ENCODE data around the gene SLC39A11.
"Not testable (repeated sequence)": the region's sequence is repeated elsewhere in the genome, so short reads cannot be mapped to it uniquely, and the experiment has no call there.

Gene SLC39A11

DNA sequence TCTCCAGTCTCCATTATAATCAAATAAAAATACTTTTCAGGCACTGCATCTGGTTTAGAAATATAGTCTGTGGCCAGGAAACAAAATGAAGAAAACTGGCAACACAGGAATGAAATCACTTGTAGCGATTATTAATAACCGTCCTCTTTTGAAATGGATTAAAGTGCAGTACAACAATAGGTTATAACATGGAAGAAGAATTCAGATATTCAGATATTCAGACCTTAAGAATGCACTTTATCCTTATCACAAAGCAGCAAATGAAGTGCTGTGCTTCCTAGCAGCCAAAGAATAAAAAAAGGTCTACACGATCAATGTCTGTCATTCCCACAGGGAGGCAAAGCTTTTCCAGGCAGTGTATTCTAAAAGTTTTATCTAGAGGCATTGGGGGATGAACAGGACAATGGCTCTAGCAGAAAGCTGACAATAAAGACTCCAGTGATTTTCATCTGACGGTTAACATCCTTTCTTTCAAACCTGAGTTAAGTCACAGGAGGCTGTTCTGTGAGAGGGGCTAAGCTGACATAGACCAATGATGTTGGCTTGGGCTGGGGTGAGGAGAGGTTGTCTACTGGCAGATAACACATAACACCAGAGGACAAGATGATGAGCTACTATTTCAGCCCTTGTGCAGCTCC lies 259.2 kb downstream of the SLC39A11 start:
- Histone ChIP-seq H3K27ac (ENCODE audit: low read depth, low read length, severe bottlenecking) (no peak overlapping the region), H3K9me3 (ENCODE audit: control insufficient read depth, low read length) (no peaks in the 10 kb centered on the region), H3K36me3 (ENCODE audit: control insufficient read depth, insufficient read depth, low read length) (no peaks in the 10 kb centered on the region), H3K4me1 (ENCODE audit: control insufficient read depth, insufficient read depth, low read length, poor library complexity, severe bottlenecking) (no peaks in the 10 kb centered on the region), H3K4me3 (ENCODE audit: extremely low read depth, insufficient read depth, low read length, poor library complexity, severe bottlenecking) (no peak overlapping the region)
- 94 to 100% methylated on average over 1 to 2 of the region's 4 CpGs for WGBS, 2 experiments (ENCODE audit: insufficient coverage in 2 of 2)

DNA sequence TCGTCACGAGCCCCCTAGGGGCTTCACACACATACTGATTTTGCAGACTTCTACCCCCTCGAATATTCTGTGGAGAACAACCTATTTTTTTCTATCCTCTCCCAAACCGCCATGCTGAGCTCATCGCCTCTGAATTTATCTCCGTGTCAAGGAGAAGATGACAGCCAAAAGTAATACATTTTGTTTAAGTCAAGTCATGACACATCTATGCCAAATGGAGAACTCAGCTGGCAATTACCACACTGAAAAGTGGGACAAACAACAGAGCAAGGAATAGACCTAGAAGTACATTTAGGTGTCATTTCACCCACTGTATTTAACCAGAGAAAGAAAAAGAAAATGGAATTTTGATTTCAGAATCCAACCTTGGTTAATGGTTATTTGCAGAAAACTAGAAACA lies 260.2 kb downstream of the SLC39A11 start:
- Histone ChIP-seq H3K36me3 (ENCODE audit: control insufficient read depth, insufficient read depth, low read length) (no peaks in the 10 kb centered on the region), H3K27ac (ENCODE audit: low read depth, low read length, severe bottlenecking) (no peak overlapping the region), H3K4me1 (ENCODE audit: control insufficient read depth, insufficient read depth, low read length, poor library complexity, severe bottlenecking) (no peaks in the 10 kb centered on the region), H3K9me3 (ENCODE audit: control insufficient read depth, low read length) (no peaks in the 10 kb centered on the region), H3K4me3 (ENCODE audit: extremely low read depth, insufficient read depth, low read length, poor library complexity, severe bottlenecking) (no peak overlapping the region)
- 84 to 91% methylated on average over 6 of the region's 6 CpGs for WGBS, 2 experiments (ENCODE audit: insufficient coverage in 2 of 2)

DNA sequence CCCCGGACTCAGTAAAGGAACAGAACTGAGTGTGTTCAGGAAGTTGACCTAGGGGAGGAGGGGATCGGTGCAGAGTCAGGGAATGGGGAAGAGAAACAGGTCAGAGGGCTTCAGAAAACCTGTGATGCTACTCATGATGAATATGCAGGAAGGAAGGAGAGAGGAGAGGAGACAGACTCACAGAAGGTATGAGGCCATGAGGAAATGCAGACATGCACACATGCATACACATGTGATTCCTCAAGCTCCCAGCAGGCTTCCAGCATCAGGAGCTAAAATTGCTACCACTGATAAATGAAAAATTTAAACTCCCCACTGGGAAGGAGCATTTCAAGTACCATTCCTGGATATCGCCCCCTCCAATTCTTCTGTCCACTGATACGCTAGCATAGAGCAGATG lies 262.6 kb downstream of the SLC39A11 start:
- Histone ChIP-seq H3K27ac (ENCODE audit: low read depth, low read length, severe bottlenecking) (no peak overlapping the region), H3K9me3 (ENCODE audit: control insufficient read depth, low read length) (peaks cover 12% of the 10 kb centered on the region), H3K36me3 (ENCODE audit: control insufficient read depth, insufficient read depth, low read length) (no peaks in the 10 kb centered on the region), H3K4me1 (ENCODE audit: control insufficient read depth, insufficient read depth, low read length, poor library complexity, severe bottlenecking) (no peaks in the 10 kb centered on the region), H3K4me3 (ENCODE audit: extremely low read depth, insufficient read depth, low read length, poor library complexity, severe bottlenecking) (no peak overlapping the region)
- 89 to 100% methylated on average over 2 to 3 of the region's 4 CpGs for WGBS, 2 experiments (ENCODE audit: insufficient coverage in 2 of 2)

DNA sequence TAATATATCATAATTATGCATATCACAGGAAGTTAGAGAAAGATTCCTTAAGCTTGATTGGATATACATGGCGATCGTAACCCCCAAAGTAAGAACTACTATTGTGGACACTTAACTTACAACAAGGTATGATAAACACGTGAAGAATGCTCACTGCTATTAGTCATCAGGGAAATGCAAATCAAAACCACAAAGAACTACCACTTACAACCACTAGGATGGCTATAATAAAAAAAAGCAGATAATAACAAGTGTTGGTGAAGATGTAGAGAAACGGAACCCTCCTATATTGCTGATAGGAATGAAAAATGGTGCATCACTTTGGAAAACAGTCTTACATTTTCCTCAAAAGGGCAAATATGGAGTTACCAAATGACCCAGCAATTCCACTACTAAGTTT lies 265.9 kb downstream of the SLC39A11 start:
- no peaks in the 10 kb centered on the region for H3K36me3 ChIP-seq (ENCODE audit: control insufficient read depth, insufficient read depth, low read length)
- H3K9me3 ChIP-seq (ENCODE audit: control insufficient read depth, low read length) = peaks cover 12% of the 10 kb centered on the region
- H3K27ac ChIP-seq (ENCODE audit: low read depth, low read length, severe bottlenecking) = no peak overlapping the region
- WGBS, 2 experiments (ENCODE audit: insufficient coverage in 2 of 2) = no CpG with 5 or more reads among the region's 4 CpGs
- H3K4me1 ChIP-seq (ENCODE audit: control insufficient read depth, insufficient read depth, low read length, poor library complexity, severe bottlenecking) = no peaks in the 10 kb centered on the region
- H3K4me3 ChIP-seq (ENCODE audit: extremely low read depth, insufficient read depth, low read length, poor library complexity, severe bottlenecking) = no peak overlapping the region

DNA sequence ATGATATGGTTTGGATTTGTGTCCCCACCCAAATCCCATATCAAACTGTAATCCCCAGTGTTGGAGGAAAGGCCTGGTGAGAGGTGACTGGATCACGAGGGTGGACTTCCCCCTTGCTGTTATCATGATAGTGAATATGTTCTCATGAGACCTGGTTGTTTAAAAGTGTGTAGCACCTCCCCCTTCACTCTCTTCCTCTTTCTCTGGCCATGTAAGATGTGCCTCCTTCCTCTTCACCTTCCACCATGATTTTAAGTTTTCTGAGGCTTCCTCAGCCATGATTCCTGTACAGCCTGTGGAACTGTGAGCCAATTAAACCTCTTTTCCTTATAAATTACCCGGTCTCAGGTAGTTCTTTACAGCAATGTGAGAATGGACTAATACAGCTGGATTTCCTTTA lies 266.4 kb downstream of the SLC39A11 start:
- H3K4me1 ChIP-seq (ENCODE audit: control insufficient read depth, insufficient read depth, low read length, poor library complexity, severe bottlenecking); H3K27ac ChIP-seq (ENCODE audit: low read depth, low read length, severe bottlenecking); H3K4me3 ChIP-seq (ENCODE audit: extremely low read depth, insufficient read depth, low read length, poor library complexity, severe bottlenecking); H3K36me3 ChIP-seq (ENCODE audit: control insufficient read depth, insufficient read depth, low read length): not testable (repeated sequence)
- H3K9me3 ChIP-seq (ENCODE audit: control insufficient read depth, low read length) = peaks cover 12% of the 10 kb centered on the region
- WGBS, 2 experiments (ENCODE audit: insufficient coverage in 2 of 2) = no CpG with 5 or more reads among the region's 2 CpGs

DNA sequence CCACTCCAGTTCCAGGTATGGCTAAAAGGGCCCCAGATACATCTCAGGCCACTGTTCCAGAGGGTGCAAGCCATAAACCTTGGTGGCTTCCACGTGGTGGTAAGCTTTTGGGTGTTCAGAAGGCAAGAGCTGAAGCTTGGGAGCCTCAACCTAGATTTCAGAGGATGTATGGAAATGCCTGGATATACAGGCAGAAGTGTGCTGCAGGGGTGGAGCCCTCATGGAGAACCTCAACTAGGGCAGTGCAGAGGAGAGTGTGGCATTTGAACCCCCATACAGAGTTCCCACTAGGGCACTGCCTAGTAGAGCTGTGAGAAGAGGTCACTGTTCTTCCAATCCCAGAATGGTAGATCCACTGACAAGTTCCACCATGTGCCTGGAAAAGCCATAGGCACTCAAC lies 267.3 kb downstream of the SLC39A11 start:
- H3K4me1 ChIP-seq (ENCODE audit: control insufficient read depth, insufficient read depth, low read length, poor library complexity, severe bottlenecking) = no peaks in the 10 kb centered on the region
- 42 to 63% methylated on average over 1 of the region's 1 CpG for WGBS, 2 experiments (ENCODE audit: insufficient coverage in 2 of 2)
- H3K4me3 ChIP-seq (ENCODE audit: extremely low read depth, insufficient read depth, low read length, poor library complexity, severe bottlenecking) = no peak overlapping the region
- H3K36me3 ChIP-seq (ENCODE audit: control insufficient read depth, insufficient read depth, low read length) = no peaks in the 10 kb centered on the region
- H3K27ac ChIP-seq (ENCODE audit: low read depth, low read length, severe bottlenecking) = no peak overlapping the region
- H3K9me3 ChIP-seq (ENCODE audit: control insufficient read depth, low read length) = peaks cover 12% of the 10 kb centered on the region

DNA sequence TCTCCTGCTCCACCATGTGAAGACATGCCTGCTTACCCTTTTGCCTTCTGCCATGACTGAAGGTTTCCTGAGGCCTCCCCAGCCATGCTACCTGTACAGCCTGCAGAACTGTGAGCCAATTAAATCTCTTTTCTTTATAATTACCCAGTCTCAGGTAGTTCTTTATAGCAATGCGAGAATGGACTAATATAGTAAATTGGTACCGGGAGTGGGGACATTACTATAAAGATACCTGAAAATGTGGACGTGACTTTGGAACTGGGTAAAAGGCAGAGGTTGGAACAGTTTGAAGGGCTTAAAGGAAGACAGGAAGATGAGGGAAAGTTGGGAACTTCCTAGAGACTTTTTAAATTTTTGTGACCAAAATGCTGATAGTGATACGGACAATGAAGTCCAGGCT lies 268.2 kb downstream of the SLC39A11 start:
- H3K4me3 ChIP-seq (ENCODE audit: extremely low read depth, insufficient read depth, low read length, poor library complexity, severe bottlenecking); H3K4me1 ChIP-seq (ENCODE audit: control insufficient read depth, insufficient read depth, low read length, poor library complexity, severe bottlenecking); H3K27ac ChIP-seq (ENCODE audit: low read depth, low read length, severe bottlenecking); H3K36me3 ChIP-seq (ENCODE audit: control insufficient read depth, insufficient read depth, low read length): not testable (repeated sequence)
- 93 to 100% methylated on average over 1 to 3 of the region's 4 CpGs for WGBS, 2 experiments (ENCODE audit: insufficient coverage in 2 of 2)
- H3K9me3 ChIP-seq (ENCODE audit: control insufficient read depth, low read length) = peaks cover 12% of the 10 kb centered on the region

DNA sequence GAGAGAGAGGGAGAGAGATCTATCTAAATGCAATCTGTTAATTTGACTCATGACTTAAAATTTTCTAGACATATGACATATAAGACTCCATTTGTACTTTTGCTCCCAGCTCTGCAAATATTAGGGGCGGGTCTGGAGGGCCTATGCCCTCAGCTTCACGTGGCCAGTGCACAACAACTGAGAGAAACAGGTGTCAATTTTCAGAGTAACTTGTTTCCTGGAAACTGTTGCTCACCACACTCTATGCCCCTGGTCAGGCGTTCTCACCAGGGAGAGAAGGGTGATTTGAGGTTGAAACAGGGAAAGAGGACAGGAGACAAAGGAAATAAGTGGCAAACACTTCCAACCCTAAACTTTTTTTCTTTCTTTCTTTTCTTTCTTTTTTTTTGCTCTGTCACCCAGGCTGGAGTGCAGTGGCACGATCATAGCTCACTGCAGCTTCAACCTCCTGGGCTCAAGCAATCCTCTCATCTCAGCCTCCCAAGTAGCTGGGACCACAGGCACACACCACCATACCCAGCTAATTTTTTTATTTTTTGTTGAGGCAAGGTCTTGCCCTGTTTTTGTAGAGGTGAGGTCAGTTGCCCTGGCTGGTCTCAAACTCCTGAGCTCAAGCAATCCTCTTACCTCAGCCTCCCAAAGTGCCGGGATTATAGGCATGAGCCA lies 270.0 kb downstream of the SLC39A11 start:
- no peaks in the 10 kb centered on the region for H3K4me1 ChIP-seq (ENCODE audit: control insufficient read depth, insufficient read depth, low read length, poor library complexity, severe bottlenecking)
- H3K27ac ChIP-seq (ENCODE audit: low read depth, low read length, severe bottlenecking) = no peak overlapping the region
- no CpG with 5 or more reads among the region's 5 CpGs for WGBS, 2 experiments (ENCODE audit: insufficient coverage in 2 of 2)

DNA sequence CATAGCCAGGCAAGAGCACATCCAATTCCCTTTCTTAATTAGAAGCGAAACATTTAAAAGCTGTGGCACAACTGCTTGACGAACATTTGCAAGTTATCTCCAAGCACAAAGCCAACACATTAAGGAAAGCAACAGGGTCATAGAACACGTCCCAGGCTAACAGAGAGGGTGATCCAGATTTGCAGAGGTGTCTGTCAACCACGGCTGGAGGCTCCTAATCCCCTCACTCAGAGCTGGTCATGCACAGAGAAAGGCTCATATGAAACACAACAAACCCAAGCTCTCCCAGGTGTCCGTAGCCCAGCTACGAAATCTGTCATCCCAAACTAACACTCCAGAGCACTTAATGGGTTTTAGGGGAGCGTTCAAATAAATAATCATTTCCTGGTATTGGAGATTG lies 276.1 kb downstream of the SLC39A11 start:
- no peaks in the 10 kb centered on the region for H3K9me3 ChIP-seq (ENCODE audit: control insufficient read depth, low read length)
- H3K27ac ChIP-seq (ENCODE audit: low read depth, low read length, severe bottlenecking) = no peak overlapping the region
- H3K4me1 ChIP-seq (ENCODE audit: control insufficient read depth, insufficient read depth, low read length, poor library complexity, severe bottlenecking) = no peaks in the 10 kb centered on the region
- H3K4me3 ChIP-seq (ENCODE audit: extremely low read depth, insufficient read depth, low read length, poor library complexity, severe bottlenecking) = no peak overlapping the region
- H3K36me3 ChIP-seq (ENCODE audit: control insufficient read depth, insufficient read depth, low read length) = no peaks in the 10 kb centered on the region
- WGBS, 2 experiments (ENCODE audit: insufficient coverage in 2 of 2) = 74 to 88% methylated on average over 2 to 4 of the region's 7 CpGs

More for the DNA sequence above, 270.0 kb downstream of the SLC39A11 start:
- Histone ChIP-seq H3K9me3 (ENCODE audit: control insufficient read depth, low read length) (peaks cover 12% of the 10 kb centered on the region), H3K4me3 (ENCODE audit: extremely low read depth, insufficient read depth, low read length, poor library complexity, severe bottlenecking) (no peak overlapping the region), H3K36me3 (ENCODE audit: control insufficient read depth, insufficient read depth, low read length) (no peaks in the 10 kb centered on the region)

DNA sequence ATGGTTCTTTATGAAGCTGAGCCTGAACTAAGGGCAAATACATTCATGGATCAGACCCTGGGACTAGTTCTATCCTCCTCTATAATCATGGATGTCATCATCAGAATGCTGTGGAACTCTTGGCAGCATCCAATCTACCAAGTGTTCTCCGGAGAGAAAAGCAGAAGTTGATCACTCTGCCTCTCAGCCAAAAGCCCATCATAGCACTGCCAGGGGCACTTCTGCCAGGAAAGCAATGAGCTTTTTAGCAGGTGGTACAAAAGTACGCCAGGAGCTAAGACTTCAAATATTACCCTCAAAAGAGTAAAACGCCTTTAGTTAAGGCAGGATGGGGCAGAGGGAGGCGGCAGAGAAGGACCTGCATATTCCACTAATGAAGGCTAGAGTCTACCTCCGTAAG lies 279.0 kb downstream of the SLC39A11 start:
- WGBS, 2 experiments (ENCODE audit: insufficient coverage in 2 of 2) = 86 to 95% methylated on average over 3 to 4 of the region's 5 CpGs
- Histone ChIP-seq H3K9me3 (ENCODE audit: control insufficient read depth, low read length) (no peaks in the 10 kb centered on the region), H3K4me3 (ENCODE audit: extremely low read depth, insufficient read depth, low read length, poor library complexity, severe bottlenecking) (no peak overlapping the region), H3K4me1 (ENCODE audit: control insufficient read depth, insufficient read depth, low read length, poor library complexity, severe bottlenecking) (no peaks in the 10 kb centered on the region), H3K36me3 (ENCODE audit: control insufficient read depth, insufficient read depth, low read length) (no peaks in the 10 kb centered on the region), H3K27ac (ENCODE audit: low read depth, low read length, severe bottlenecking) (no peak overlapping the region)

DNA sequence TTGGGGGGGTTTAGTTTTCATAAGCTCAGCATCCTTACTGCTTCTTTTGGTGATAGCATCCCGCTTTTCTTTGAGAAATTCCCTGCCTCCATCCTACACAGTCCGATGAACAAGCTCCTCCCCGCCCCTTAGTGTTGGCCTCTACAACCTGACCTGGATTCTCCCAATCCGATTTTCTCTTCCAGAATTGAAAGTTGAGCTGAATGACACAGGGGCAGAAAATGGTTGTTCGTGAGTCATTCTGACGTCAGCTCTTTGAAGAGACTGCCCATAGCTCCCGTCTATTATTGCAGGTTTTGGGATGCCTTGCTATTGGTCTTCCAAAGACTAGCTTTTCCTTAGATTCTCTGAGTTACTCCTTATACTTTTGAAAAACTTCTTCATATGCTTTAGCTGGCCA lies 279.7 kb downstream of the SLC39A11 start:
- H3K36me3 ChIP-seq (ENCODE audit: control insufficient read depth, insufficient read depth, low read length) = no peaks in the 10 kb centered on the region
- 81 to 89% methylated on average over 4 to 7 of the region's 7 CpGs for WGBS, 2 experiments (ENCODE audit: insufficient coverage in 2 of 2)
- no peak overlapping the region for H3K4me3 ChIP-seq (ENCODE audit: extremely low read depth, insufficient read depth, low read length, poor library complexity, severe bottlenecking)
- H3K4me1 ChIP-seq (ENCODE audit: control insufficient read depth, insufficient read depth, low read length, poor library complexity, severe bottlenecking) = no peaks in the 10 kb centered on the region
- no peaks in the 10 kb centered on the region for H3K9me3 ChIP-seq (ENCODE audit: control insufficient read depth, low read length)
- H3K27ac ChIP-seq (ENCODE audit: low read depth, low read length, severe bottlenecking) = no peak overlapping the region
